ENCODE data around the gene KYNU.
"Not testable (repeated sequence)": the region's sequence is repeated elsewhere in the genome, so short reads cannot be mapped to it uniquely, and the experiment has no call there.

KYNU gene

GRCh38 chr2:143085125-143085784 lies 207.8 kb downstream of the KYNU start:
- H3K36me3 ChIP-seq: no peaks in the 10 kb centered on the region
- no peaks in the 10 kb centered on the region for H3K27me3 ChIP-seq
- no peak overlapping the region for H3K4me3 ChIP-seq (ENCODE audit: low read depth, low read length)
- TF ChIP-seq CTCF (IDR thresholded peaks at IDR 0.05; ENCODE audit: low read depth, low read length): no peak
- H3K4me1 ChIP-seq: no peaks in the 10 kb centered on the region
- no peak for DNase-seq
- H3K9me3 ChIP-seq: no peaks in the 10 kb centered on the region

- no peaks in the 10 kb centered on the region for H3K36me3 ChIP-seq
- no peaks in the 10 kb centered on the region for H3K27me3 ChIP-seq
- DNase-seq: no peak
- no peak for TF ChIP-seq CTCF (IDR thresholded peaks at IDR 0.05; ENCODE audit: low read depth, low read length)
- no peak overlapping the region for H3K4me3 ChIP-seq (ENCODE audit: low read depth, low read length)
- no peaks in the 10 kb centered on the region for H3K9me3 ChIP-seq
- H3K4me1 ChIP-seq: no peaks in the 10 kb centered on the region
Measured at GRCh38 chr2:143087033-143087432, 209.6 kb downstream of the KYNU start.

- H3K4me3 ChIP-seq (ENCODE audit: low read depth, low read length): no peak overlapping the region
- no peaks in the 10 kb centered on the region for H3K36me3 ChIP-seq
- H3K9me3 ChIP-seq: no peaks in the 10 kb centered on the region
- TF ChIP-seq CTCF (IDR thresholded peaks at IDR 0.05; ENCODE audit: low read depth, low read length): no peak
- H3K27me3 ChIP-seq: no peaks in the 10 kb centered on the region
- no peaks in the 10 kb centered on the region for H3K4me1 ChIP-seq
- no peak for DNase-seq
Measured at GRCh38 chr2:143088388-143088787, 210.9 kb downstream of the KYNU start.

- H3K4me1 ChIP-seq; H3K4me3 ChIP-seq (ENCODE audit: low read depth, low read length); H3K36me3 ChIP-seq; H3K27me3 ChIP-seq; DNase-seq; H3K9me3 ChIP-seq: not testable (repeated sequence)
Measured at GRCh38 chr2:143089520-143089919, 212.1 kb downstream of the KYNU start.

Measured in BE2C (cell line).